Neutrophil (primary cell): ENCODE measurements around the gene LHFPL4.
"Not testable (repeated sequence)": the region's sequence is repeated elsewhere in the genome, so short reads cannot be mapped to it uniquely, and the experiment has no call there.

Source experiments
- H3K27ac ChIP-seq: fragments of 200-600 bp; sonication (generic); 2 replicates; pipeline ENCODE4 v1.5.1; 2016; ENCODE audit warnings: mild to moderate bottlenecking, moderate library complexity
- H3K27me3 ChIP-seq: fragments of 200-600 bp; sonication (generic); 2 replicates; pipeline ENCODE4 v1.6.0; 2016; ENCODE audit warnings: mild to moderate bottlenecking
- H3K36me3 ChIP-seq: fragments of 200-600 bp; sonication (generic); 2 replicates; pipeline ENCODE4 v1.5.1; 2017
- H3K4me1 ChIP-seq, 2 experiments: fragments of 200-600 bp in 1 of 2; sonication (generic) in 1 of 2; 1 replicate in 1 of 2; 2 replicates in 1 of 2; pipeline versions ENCODE4 v1.5.1 to v1.6.1; 2013 to 2016; ENCODE audit warnings: low read depth in 1 of 2, low read length in 1 of 2, mild to moderate bottlenecking in 1 of 2, moderate library complexity in 1 of 2; ENCODE audit not compliant: control insufficient read depth in 1 of 2, insufficient read depth in 1 of 2
- H3K4me3 ChIP-seq, 2 experiments: fragments of 200-600 bp in 1 of 2; sonication (generic) in 1 of 2; 1 replicate in 1 of 2; 2 replicates in 1 of 2; pipeline ENCODE4 v1.5.1; 2013 to 2016; ENCODE audit warnings: low read depth in 1 of 2, low read length in 1 of 2, mild to moderate bottlenecking in 1 of 2, moderate library complexity in 1 of 2
- H3K9me3 ChIP-seq: fragments of 200-600 bp; sonication (generic); 2 replicates; pipeline ENCODE4 v1.5.1; 2016
- TF ChIP-seq, protein P1 (sequence below): fragments of 200-600 bp; sonication (generic); IDR thresholded peaks from 2 replicates; pipeline ENCODE4 v1.5.1; 2016; ENCODE audit warnings: antibody characterized with exemption

The LHFPL4 gene

GRCh38 chr3:9553021-9553947 is at the start of gene LHFPL4:
TSS of gene LHFPL4 (minus strand) at chr3:9553822. CDS start at chr3:9552679, 1,143 bp downstream.
- Histone ChIP-seq H3K27ac (no peak within 1 kb of the TSS), H3K9me3 (no peaks in the 10 kb centered on the region), H3K36me3 (no peaks in the 10 kb centered on the region), H3K4me1 (no peaks in the 10 kb centered on the region), H3K27me3 (peaks cover 78% of the 10 kb centered on the region), H3K4me3 (no peak within 1 kb of the TSS)
- TF ChIP-seq, protein P1, sequence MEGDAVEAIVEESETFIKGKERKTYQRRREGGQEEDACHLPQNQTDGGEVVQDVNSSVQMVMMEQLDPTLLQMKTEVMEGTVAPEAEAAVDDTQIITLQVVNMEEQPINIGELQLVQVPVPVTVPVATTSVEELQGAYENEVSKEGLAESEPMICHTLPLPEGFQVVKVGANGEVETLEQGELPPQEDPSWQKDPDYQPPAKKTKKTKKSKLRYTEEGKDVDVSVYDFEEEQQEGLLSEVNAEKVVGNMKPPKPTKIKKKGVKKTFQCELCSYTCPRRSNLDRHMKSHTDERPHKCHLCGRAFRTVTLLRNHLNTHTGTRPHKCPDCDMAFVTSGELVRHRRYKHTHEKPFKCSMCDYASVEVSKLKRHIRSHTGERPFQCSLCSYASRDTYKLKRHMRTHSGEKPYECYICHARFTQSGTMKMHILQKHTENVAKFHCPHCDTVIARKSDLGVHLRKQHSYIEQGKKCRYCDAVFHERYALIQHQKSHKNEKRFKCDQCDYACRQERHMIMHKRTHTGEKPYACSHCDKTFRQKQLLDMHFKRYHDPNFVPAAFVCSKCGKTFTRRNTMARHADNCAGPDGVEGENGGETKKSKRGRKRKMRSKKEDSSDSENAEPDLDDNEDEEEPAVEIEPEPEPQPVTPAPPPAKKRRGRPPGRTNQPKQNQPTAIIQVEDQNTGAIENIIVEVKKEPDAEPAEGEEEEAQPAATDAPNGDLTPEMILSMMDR = no peak

DNA sequence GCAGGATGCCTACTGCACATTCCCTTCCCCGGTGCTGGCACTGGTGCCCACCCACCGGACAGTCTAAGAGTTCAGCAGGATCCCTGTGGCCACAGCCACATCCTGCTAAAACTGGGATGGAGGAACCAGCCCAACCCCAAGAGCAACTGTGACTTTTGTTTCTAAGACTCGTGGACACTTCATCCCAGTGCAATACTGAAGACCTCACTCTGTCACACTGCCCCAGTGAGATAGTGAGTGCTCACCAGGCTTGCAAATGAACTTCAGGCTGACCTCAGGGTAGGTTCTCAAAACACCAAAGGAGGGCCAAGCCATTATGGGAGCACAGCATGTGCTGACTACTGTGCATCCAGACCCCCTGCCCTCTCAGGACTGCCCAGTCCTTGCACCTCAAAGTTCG is 49.0 kb upstream of the LHFPL4 start:
- H3K27me3 ChIP-seq = peaks cover 55% of the 10 kb centered on the region

GRCh38 chr3:9601006-9601581 is 47.5 kb upstream of the LHFPL4 start:
- H3K4me1 ChIP-seq, H3K4me3 ChIP-seq, H3K9me3 ChIP-seq, H3K36me3 ChIP-seq, H3K27ac ChIP-seq: not testable (repeated sequence)
- H3K27me3 ChIP-seq = peaks cover 55% of the 10 kb centered on the region

More for the DNA sequence above, 49.0 kb upstream of the LHFPL4 start:
- Histone ChIP-seq H3K27ac (no peak overlapping the region), H3K9me3 (no peaks in the 10 kb centered on the region), H3K4me1 (no peaks in the 10 kb centered on the region), H3K36me3 (no peaks in the 10 kb centered on the region), H3K4me3 (no peak overlapping the region)
- TF ChIP-seq, protein P1 = no peak

DNA sequence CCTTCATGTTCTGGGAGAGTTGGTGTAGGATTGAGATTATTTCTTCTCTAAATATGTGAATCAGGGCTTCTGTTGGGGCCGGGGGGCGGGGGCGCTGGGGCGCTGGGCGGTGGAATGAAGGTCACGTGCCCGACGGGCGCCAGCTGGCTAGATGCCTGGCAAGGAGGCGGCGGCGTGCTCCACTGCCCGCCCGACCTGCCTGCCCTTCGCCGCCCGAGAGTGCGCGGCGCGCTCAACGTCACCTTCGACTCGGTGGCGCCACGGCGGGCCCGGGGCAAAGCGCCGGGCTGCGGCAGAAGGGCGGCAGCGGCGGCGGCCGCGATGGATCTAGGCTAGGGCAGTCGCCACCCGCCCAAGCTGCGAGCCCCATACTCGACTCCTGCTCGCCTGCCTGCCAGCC is 47.0 kb upstream of the LHFPL4 start:
- H3K36me3 ChIP-seq = no peaks in the 10 kb centered on the region
- no peak overlapping the region for H3K27ac ChIP-seq
- H3K9me3 ChIP-seq = no peaks in the 10 kb centered on the region
- H3K4me1 ChIP-seq = no peaks in the 10 kb centered on the region
- H3K27me3 ChIP-seq = peaks cover 55% of the 10 kb centered on the region
- no peak overlapping the region for H3K4me3 ChIP-seq
- TF ChIP-seq, protein P1 = no peak

GRCh38 chr3:9598783-9599387 is 45.3 kb upstream of the LHFPL4 start:
- H3K9me3 ChIP-seq = no peaks in the 10 kb centered on the region
- no peak overlapping the region for H3K4me3 ChIP-seq
- H3K4me1 ChIP-seq = no peaks in the 10 kb centered on the region
- TF ChIP-seq, protein P1 = no peak
- H3K27me3 ChIP-seq = peaks cover 62% of the 10 kb centered on the region
- no peak overlapping the region for H3K27ac ChIP-seq
- no peaks in the 10 kb centered on the region for H3K36me3 ChIP-seq

DNA sequence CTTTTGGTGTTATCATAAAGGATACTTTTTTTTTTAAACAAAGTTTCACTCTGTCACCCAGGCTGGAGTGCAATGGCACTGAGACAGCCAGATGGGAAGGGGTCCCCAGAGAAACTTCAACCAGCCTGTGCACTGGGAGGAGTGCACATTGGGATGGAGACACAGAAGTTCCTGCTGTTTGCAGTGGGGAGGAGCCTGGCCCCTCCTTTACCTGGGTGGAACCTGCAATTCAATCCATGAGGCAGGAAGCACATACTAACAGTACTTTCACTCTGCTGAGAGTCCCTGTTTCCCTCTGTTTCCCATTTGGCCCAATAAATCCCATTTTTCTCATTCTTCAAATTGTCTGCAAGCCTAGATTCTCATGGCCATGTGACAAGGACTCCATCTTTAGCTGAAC is 42.3 kb upstream of the LHFPL4 start:
- TF ChIP-seq, protein P1 = no peak
- Histone ChIP-seq H3K4me1 (no peaks in the 10 kb centered on the region), H3K9me3 (no peaks in the 10 kb centered on the region), H3K4me3 (no peak overlapping the region), H3K27me3 (peaks cover 41% of the 10 kb centered on the region), H3K36me3 (no peaks in the 10 kb centered on the region), H3K27ac (no peak overlapping the region)

- not testable (repeated sequence) for H3K36me3 ChIP-seq, H3K4me1 ChIP-seq
Measured at GRCh38 chr3:9591781-9592180, 38.2 kb upstream of the LHFPL4 start.

More at GRCh38 chr3:9591781-9592180, 38.2 kb upstream of the LHFPL4 start:
- not testable (repeated sequence) for H3K9me3 ChIP-seq, H3K4me3 ChIP-seq, H3K27ac ChIP-seq
- H3K27me3 ChIP-seq = peaks cover 23% of the 10 kb centered on the region
